Astrocyte (in vitro differentiated cells and primary cell): ENCODE measurements around the gene STK24. TPM values are rescaled to one million over a fixed set of nuclear protein-coding genes. Genes with fewer than 3 reads are reported as not detected.

Source experiments
- DNase-seq: peaks from one replicate; pipeline ENCODE4 v3.0.0-alpha.2; 2010; ENCODE audit warnings: low read depth
- FAIRE-seq: peaks from 2 replicates; lab custom pipeline; 2011; peaks lifted over from hg19 to GRCh38; lab: Jason Lieb, UNC
- H2AFZ ChIP-seq: 2 replicates; pipeline ENCODE4 v1.6.0; 2012; ENCODE audit warnings: low read depth, low read length, inconsistent platforms
- H3K27ac ChIP-seq: 2 replicates; pipeline ENCODE4 v1.5.1; 2011; ENCODE audit warnings: low read depth, low read length, inconsistent platforms
- H3K27me3 ChIP-seq: 2 replicates; pipeline ENCODE4 v1.6.0; 2011; ENCODE audit warnings: low read length, inconsistent platforms; ENCODE audit not compliant: insufficient read depth
- H3K36me3 ChIP-seq: 2 replicates; pipeline ENCODE4 v1.5.1; 2011; ENCODE audit warnings: low read length, inconsistent platforms; ENCODE audit not compliant: insufficient read depth
- H3K4me1 ChIP-seq: 2 replicates; pipeline ENCODE4 v1.5.1; 2011; ENCODE audit warnings: low read length, inconsistent platforms; ENCODE audit not compliant: insufficient read depth
- H3K4me2 ChIP-seq: 2 replicates; pipeline ENCODE4 v1.6.0; 2012; ENCODE audit warnings: low read length, inconsistent platforms
- H3K4me3 ChIP-seq: 2 replicates; pipeline ENCODE4 v1.5.1; 2011; ENCODE audit warnings: low read depth, mild to moderate bottlenecking, low read length, inconsistent platforms; ENCODE audit not compliant: insufficient read depth
- H3K79me2 ChIP-seq: 2 replicates; pipeline ENCODE4 v1.6.0; 2012; ENCODE audit warnings: mild to moderate bottlenecking, low read length, inconsistent platforms; ENCODE audit not compliant: insufficient read depth
- H3K9ac ChIP-seq: 2 replicates; pipeline ENCODE4 v1.6.0; 2012; ENCODE audit warnings: mild to moderate bottlenecking, low read length, inconsistent platforms
- H3K9me3 ChIP-seq: 2 replicates; pipeline ENCODE4 v1.5.1; 2012; ENCODE audit warnings: low read depth, mild to moderate bottlenecking, low read length, inconsistent platforms; ENCODE audit not compliant: insufficient read depth
- H4K20me1 ChIP-seq: 2 replicates; pipeline ENCODE4 v1.6.0; 2012; ENCODE audit warnings: low read length, inconsistent platforms; ENCODE audit not compliant: insufficient read depth
- H3K27ac Mint-ChIP-seq: one replicate; pipeline ENCODE4 v1.8.0; 2021; ENCODE audit warnings: mild to moderate bottlenecking, mixed read lengths; ENCODE audit not compliant: unreplicated experiment
- H3K27me3 Mint-ChIP-seq: one replicate; pipeline ENCODE4 v1.8.0; 2021; ENCODE audit warnings: low read depth, mixed read lengths; ENCODE audit not compliant: unreplicated experiment
- H3K36me3 Mint-ChIP-seq: one replicate; pipeline ENCODE4 v1.8.0; 2021; ENCODE audit warnings: low read depth, mixed read lengths; ENCODE audit not compliant: unreplicated experiment
- H3K4me1 Mint-ChIP-seq: one replicate; pipeline ENCODE4 v1.8.0; 2021; ENCODE audit warnings: low read depth, mixed read lengths; ENCODE audit not compliant: unreplicated experiment
- H3K4me3 Mint-ChIP-seq: one replicate; pipeline ENCODE4 v1.8.0; 2021; ENCODE audit warnings: mild to moderate bottlenecking, moderate library complexity, mixed read lengths; ENCODE audit not compliant: unreplicated experiment
- H3K9me3 Mint-ChIP-seq: one replicate; pipeline ENCODE4 v1.8.0; 2021; ENCODE audit warnings: mild to moderate bottlenecking, mixed read lengths; ENCODE audit not compliant: unreplicated experiment
- EZH2 ChIP-seq: IDR thresholded peaks from 2 replicates; pipeline ENCODE4 v1.6.1; 2012; ENCODE audit warnings: mild to moderate bottlenecking, low read length, inconsistent platforms; ENCODE audit not compliant: insufficient read depth
- total RNA-seq: library from RNA; stranded (reverse); gene quantifications from 2 replicates; pipeline ENCODE4 v1.2.1, GENCODE V29; 2021
- TF ChIP-seq, protein P1 (sequence below): IDR thresholded peaks from 2 replicates; pipeline ENCODE4 v1.5.1; 2011; ENCODE audit warnings: low read depth, mild to moderate bottlenecking, inconsistent platforms, low read length, moderate library complexity; ENCODE audit not compliant: insufficient read depth

The STK24 gene
- total RNA-seq, 1 donor from 2014 or later, result 96.1 TPM

DNA sequence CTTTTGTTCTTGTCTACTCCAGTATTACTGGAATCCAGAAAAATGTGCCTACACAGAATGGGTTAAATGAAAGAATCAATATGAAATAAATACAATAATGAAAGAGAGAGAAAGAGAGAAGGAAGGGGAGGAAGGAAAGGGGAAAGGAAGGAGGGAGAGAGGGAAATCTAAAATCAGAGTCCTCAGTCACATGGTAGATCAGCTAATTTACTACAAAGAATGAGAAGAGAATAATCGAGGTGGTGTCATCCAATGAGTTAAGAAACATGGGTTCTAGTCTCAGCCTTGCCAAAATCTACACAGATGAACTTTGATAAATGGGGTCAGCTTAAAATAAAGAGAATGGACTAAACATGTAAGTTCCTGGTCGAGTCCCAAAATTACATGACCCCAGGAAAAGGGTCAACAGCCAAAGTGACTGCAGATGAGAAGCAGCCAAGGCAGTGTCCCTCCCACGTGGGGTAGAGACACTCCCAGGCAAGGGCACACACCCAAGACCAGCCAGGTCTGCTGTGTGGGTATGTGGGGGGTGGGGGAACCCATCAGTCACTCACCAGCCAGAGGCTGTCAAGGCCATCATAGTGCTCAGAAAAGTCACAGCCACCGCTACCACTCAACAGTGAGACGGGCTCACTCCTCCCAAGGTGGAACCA, 103.6 kb downstream of the STK24 start:
- no peak overlapping the region for H3K27ac Mint-ChIP-seq
- H2AFZ ChIP-seq, result no peak overlapping the region
- no peaks in the 10 kb centered on the region for H3K27me3 Mint-ChIP-seq
- H4K20me1 ChIP-seq, result no peaks in the 10 kb centered on the region
- H3K79me2 ChIP-seq, result peaks cover 54% of the 10 kb centered on the region
- no peak for DNase-seq
- no peaks in the 10 kb centered on the region for H3K27me3 ChIP-seq
- H3K4me3 Mint-ChIP-seq, result no peak overlapping the region
- H3K9ac ChIP-seq, result no peak overlapping the region
- H3K36me3 Mint-ChIP-seq, result peaks cover 28% of the 10 kb centered on the region
- peaks cover 31% of the 10 kb centered on the region for H3K4me1 Mint-ChIP-seq
- no peak for FAIRE-seq
- H3K27ac ChIP-seq, result no peak overlapping the region
- H3K4me2 ChIP-seq, result no peak overlapping the region
- peaks cover 9% of the 10 kb centered on the region for H3K36me3 ChIP-seq
- H3K9me3 Mint-ChIP-seq, result no peaks in the 10 kb centered on the region
- no peak for TF ChIP-seq EZH2
- TF ChIP-seq, protein P1, sequence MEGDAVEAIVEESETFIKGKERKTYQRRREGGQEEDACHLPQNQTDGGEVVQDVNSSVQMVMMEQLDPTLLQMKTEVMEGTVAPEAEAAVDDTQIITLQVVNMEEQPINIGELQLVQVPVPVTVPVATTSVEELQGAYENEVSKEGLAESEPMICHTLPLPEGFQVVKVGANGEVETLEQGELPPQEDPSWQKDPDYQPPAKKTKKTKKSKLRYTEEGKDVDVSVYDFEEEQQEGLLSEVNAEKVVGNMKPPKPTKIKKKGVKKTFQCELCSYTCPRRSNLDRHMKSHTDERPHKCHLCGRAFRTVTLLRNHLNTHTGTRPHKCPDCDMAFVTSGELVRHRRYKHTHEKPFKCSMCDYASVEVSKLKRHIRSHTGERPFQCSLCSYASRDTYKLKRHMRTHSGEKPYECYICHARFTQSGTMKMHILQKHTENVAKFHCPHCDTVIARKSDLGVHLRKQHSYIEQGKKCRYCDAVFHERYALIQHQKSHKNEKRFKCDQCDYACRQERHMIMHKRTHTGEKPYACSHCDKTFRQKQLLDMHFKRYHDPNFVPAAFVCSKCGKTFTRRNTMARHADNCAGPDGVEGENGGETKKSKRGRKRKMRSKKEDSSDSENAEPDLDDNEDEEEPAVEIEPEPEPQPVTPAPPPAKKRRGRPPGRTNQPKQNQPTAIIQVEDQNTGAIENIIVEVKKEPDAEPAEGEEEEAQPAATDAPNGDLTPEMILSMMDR, result no peak
- no peak overlapping the region for H3K4me3 ChIP-seq
- H3K4me1 ChIP-seq, result peaks cover 28% of the 10 kb centered on the region
- H3K9me3 ChIP-seq, result no peaks in the 10 kb centered on the region

DNA sequence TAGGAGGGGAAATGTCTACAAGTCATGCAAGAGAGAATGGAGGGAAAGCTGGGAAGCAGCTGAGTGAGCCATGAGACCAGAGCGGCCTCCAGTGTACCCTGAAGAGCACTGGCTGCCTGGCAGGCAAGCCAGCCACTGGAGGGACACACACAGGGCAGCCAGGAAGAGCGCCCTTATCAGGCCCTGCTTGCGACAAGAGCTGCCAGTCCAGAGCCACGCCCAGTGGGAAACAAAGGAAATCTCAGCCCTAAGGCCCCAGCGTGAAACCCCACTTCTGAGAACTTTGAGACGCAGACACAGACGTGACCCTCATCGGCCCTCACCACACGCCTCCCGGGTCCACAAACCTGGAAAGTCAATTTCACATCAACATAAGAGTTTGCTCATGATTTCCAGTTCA, 105.0 kb downstream of the STK24 start:
- Mint-ChIP-seq H3K36me3 (peaks cover 32% of the 10 kb centered on the region), H3K4me1 (peaks cover 20% of the 10 kb centered on the region), H3K4me3 (no peak overlapping the region), H3K27me3 (no peaks in the 10 kb centered on the region), H3K27ac (no peak overlapping the region), H3K9me3 (no peaks in the 10 kb centered on the region)
- peaks cover 16% of the 10 kb centered on the region for H3K4me1 ChIP-seq
- no peaks in the 10 kb centered on the region for H3K27me3 ChIP-seq
- H3K9me3 ChIP-seq, result no peaks in the 10 kb centered on the region
- H2AFZ ChIP-seq, result no peak overlapping the region
- FAIRE-seq, result no peak
- peaks cover 41% of the 10 kb centered on the region for H3K79me2 ChIP-seq
- peaks cover 7% of the 10 kb centered on the region for H4K20me1 ChIP-seq
- H3K27ac ChIP-seq, result no peak overlapping the region
- TF ChIP-seq EZH2, result no peak
- TF ChIP-seq, protein P1, result no peak
- no peak overlapping the region for H3K4me2 ChIP-seq
- H3K9ac ChIP-seq, result no peak overlapping the region
- no peak overlapping the region for H3K4me3 ChIP-seq
- peaks cover 9% of the 10 kb centered on the region for H3K36me3 ChIP-seq
- no peak for DNase-seq

DNA sequence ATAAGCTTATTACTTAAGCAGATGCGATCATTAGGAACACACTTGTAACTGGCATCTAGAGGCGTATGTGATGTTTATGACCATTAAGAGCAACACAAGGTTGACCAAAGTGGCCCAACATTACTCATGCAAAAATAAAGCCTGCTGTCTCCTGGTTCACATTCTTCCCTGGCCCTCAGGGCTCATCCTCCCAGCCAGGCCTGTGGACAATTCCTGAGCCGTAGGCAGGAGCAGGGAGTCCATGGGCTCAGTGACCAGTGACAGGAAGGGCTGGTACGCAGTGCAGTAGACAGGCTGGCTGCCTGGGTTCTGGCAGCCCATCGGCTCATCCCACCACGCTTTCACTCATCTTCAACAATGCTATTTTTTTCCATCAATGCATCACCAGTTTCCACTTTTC, 106.0 kb downstream of the STK24 start:
- Histone ChIP-seq H3K27me3 (no peaks in the 10 kb centered on the region), H3K27ac (no peak overlapping the region), H2AFZ (no peak overlapping the region), H3K79me2 (peaks cover 37% of the 10 kb centered on the region), H3K36me3 (peaks cover 14% of the 10 kb centered on the region), H3K4me3 (no peak overlapping the region), H3K4me2 (no peak overlapping the region), H3K4me1 (peaks cover 6% of the 10 kb centered on the region), H4K20me1 (peaks cover 12% of the 10 kb centered on the region), H3K9ac (no peak overlapping the region), H3K9me3 (no peaks in the 10 kb centered on the region)
- Mint-ChIP-seq H3K4me3 (no peak overlapping the region), H3K9me3 (no peaks in the 10 kb centered on the region), H3K27me3 (no peaks in the 10 kb centered on the region), H3K27ac (no peak overlapping the region), H3K4me1 (peaks cover 12% of the 10 kb centered on the region), H3K36me3 (peaks cover 33% of the 10 kb centered on the region)
- DNase-seq, result no peak
- no peak for FAIRE-seq
- TF ChIP-seq EZH2, result no peak
- TF ChIP-seq, protein P1, result no peak
